ENCODE measurements around the gene SHCBP1L.

GRCh38 chr1:182956708-182957365, 3.9 kb upstream of the SHCBP1L start:
- TF ChIP-seq ZNF592 (IDR thresholded peaks at IDR 0.05) (no peak), ZNF76 (CRISPR knock-in tag; IDR thresholded peaks at IDR 0.05; ENCODE audit: borderline replicate concordance) (no peak), POLR2A (conservative IDR thresholded peaks at IDR 0.05) (no peak), ZNF511 (CRISPR knock-in tag; IDR thresholded peaks at IDR 0.05) (no peak), EZH2 (IDR thresholded peaks at IDR 0.05; ENCODE audit: borderline replicate concordance, low read depth, low read length) (no peak), ZSCAN29 (IDR thresholded peaks at IDR 0.05) (no peak), CTCF (IDR thresholded peaks at IDR 0.05 in 2 of 3, conservative IDR thresholded peaks at IDR 0.05 in 1 of 3; ENCODE audit: insufficient read depth in 2 of 3, low read depth in 1 of 3, low read length in 3 of 3) (no peak), NEUROD1 (IDR thresholded peaks at IDR 0.05; ENCODE audit: borderline replicate concordance, low read depth, low read length, partially characterized antibody) (no peak), PRDM10 (IDR thresholded peaks at IDR 0.05; ENCODE audit: partially characterized antibody) (no peak), ZBTB11 (CRISPR knock-in tag; IDR thresholded peaks at IDR 0.05) (no peak), NRF1 (conservative IDR thresholded peaks at IDR 0.05 in 1 of 2, IDR thresholded peaks at IDR 0.05 in 1 of 2) (no peak)

Measured in K562 (cell line).